Measurements from ENCODE around the gene CCNY. TPM values are rescaled to one million over a fixed set of nuclear protein-coding genes. Genes with fewer than 3 reads are reported as not detected.

CCNY gene
- total and polyA plus RNA-seq, 2 donors (not counting 1 experiment from before 2014, with no cell fraction given) = 34.1 to 64.9 TPM

GRCh38 chr10:35458500-35459448 lies 122.5 kb downstream of the CCNY start:
- WGBS (ENCODE audit: insufficient coverage) = 99% methylated on average over 8 of the region's 12 CpGs
- no peak overlapping the region for H3K9ac ChIP-seq (ENCODE audit: low read length)
- no peak overlapping the region for H3K4me2 ChIP-seq (replicated peaks; ENCODE audit: low read depth, low read length, poor library complexity, severe bottlenecking)
- no peaks in the 10 kb centered on the region for H3K9me3 Mint-ChIP-seq (ENCODE audit: insufficient read depth)
- H3K27ac ChIP-seq (ENCODE audit: low read length in 2 of 2) = no peak overlapping the region
- H3K79me2 ChIP-seq (ENCODE audit: control insufficient read depth, insufficient read depth, low read length) = peaks cover 99% of the 10 kb centered on the region
- H3K36me3 ChIP-seq (replicated peaks in 1 of 2; ENCODE audit: control extremely low read depth in 1 of 2, control insufficient read depth in 1 of 2, extremely low read depth in 1 of 2, insufficient read depth in 2 of 2, low read length in 1 of 2) = no peaks in the 10 kb centered on the region
- H2AFZ ChIP-seq (ENCODE audit: insufficient read depth, low read depth, low read length, poor library complexity, severe bottlenecking) = no peak overlapping the region
- H3K4me3 Mint-ChIP-seq = no peak overlapping the region
- H3K4me3 ChIP-seq (ENCODE audit: control extremely low read depth in 1 of 5, extremely low read depth in 1 of 5, insufficient read depth in 1 of 5, low read depth in 2 of 5, low read length in 4 of 5) = no peak overlapping the region
- ChIA-PET CTCF (interaction anchor here (1.0 kb wide), 1 partner anchor 104 kb away, joined by 3 read pairs; no protein-coding TSS in a partner anchor), POLR2A (no interaction called here)
- H3K27me3 ChIP-seq (replicated peaks in 1 of 4; ENCODE audit: control extremely low read depth in 1 of 4, control insufficient read depth in 3 of 4, insufficient read depth in 4 of 4, low read length in 3 of 4) = no peaks in the 10 kb centered on the region
- intact Hi-C loops (cut with micrococcal nuclease) = loop anchor here (10.0 kb wide), 1 partner anchor 46 kb away; no protein-coding TSS in a partner anchor
- H3K27me3 Mint-ChIP-seq = no peaks in the 10 kb centered on the region
- no peak overlapping the region for H3K27ac Mint-ChIP-seq
- TF ChIP-seq EZH2 (IDR thresholded peaks at IDR 0.05; ENCODE audit: borderline replicate concordance, insufficient read depth, low read depth, low read length, poor library complexity, severe bottlenecking) (no peak), CTCF (IDR thresholded peaks at IDR 0.05) (no peak)
- H3K4me1 Mint-ChIP-seq = peaks cover 79% of the 10 kb centered on the region
- H3K4me1 ChIP-seq (ENCODE audit: control insufficient read depth in 2 of 2, insufficient read depth in 2 of 2, low read length in 2 of 2) = peaks cover 25 to 33% of the 10 kb centered on the region in 2 donors
- H4K20me1 ChIP-seq (ENCODE audit: control insufficient read depth, insufficient read depth, low read length, poor library complexity, severe bottlenecking) = peaks cover 86% of the 10 kb centered on the region
- ATAC-seq (ENCODE audit: low read depth) = no peak
- H3K9me3 ChIP-seq (ENCODE audit: control extremely low read depth in 1 of 3, control insufficient read depth in 2 of 3, insufficient read depth in 1 of 3, low read length in 2 of 3) = no peaks in the 10 kb centered on the region
- no peak for DNase-seq

GRCh38 chr10:35459449-35459847 lies 123.1 kb downstream of the CCNY start:
- Mint-ChIP-seq H3K4me3 (no peak overlapping the region), H3K4me1 (peaks cover 75% of the 10 kb centered on the region)
- no peak for DNase-seq

More at GRCh38 chr10:35459449-35459847, 123.1 kb downstream of the CCNY start:
- ChIA-PET POLR2A (no interaction called here), CTCF (interaction anchor here (1.0 kb wide), 1 partner anchor 104 kb away, joined by 3 read pairs; no protein-coding TSS in a partner anchor)
- Histone ChIP-seq H3K4me3 (ENCODE audit: control extremely low read depth in 1 of 5, extremely low read depth in 1 of 5, insufficient read depth in 1 of 5, low read depth in 2 of 5, low read length in 4 of 5) (no peak overlapping the region), H2AFZ (ENCODE audit: insufficient read depth, low read depth, low read length, poor library complexity, severe bottlenecking) (no peak overlapping the region), H3K79me2 (ENCODE audit: control insufficient read depth, insufficient read depth, low read length) (peaks cover 99% of the 10 kb centered on the region), H3K27me3 (replicated peaks in 1 of 4; ENCODE audit: control extremely low read depth in 1 of 4, control insufficient read depth in 3 of 4, insufficient read depth in 4 of 4, low read length in 3 of 4) (no peaks in the 10 kb centered on the region), H3K4me1 (ENCODE audit: control insufficient read depth in 2 of 2, insufficient read depth in 2 of 2, low read length in 2 of 2) (peaks cover 25 to 33% of the 10 kb centered on the region in 2 donors), H3K27ac (ENCODE audit: low read length in 2 of 2) (no peak overlapping the region), H3K36me3 (replicated peaks in 1 of 2; ENCODE audit: control extremely low read depth in 1 of 2, control insufficient read depth in 1 of 2, extremely low read depth in 1 of 2, insufficient read depth in 2 of 2, low read length in 1 of 2) (no peaks in the 10 kb centered on the region), H3K9me3 (ENCODE audit: control extremely low read depth in 1 of 3, control insufficient read depth in 2 of 3, insufficient read depth in 1 of 3, low read length in 2 of 3) (no peaks in the 10 kb centered on the region), H4K20me1 (ENCODE audit: control insufficient read depth, insufficient read depth, low read length, poor library complexity, severe bottlenecking) (peaks cover 87% of the 10 kb centered on the region), H3K9ac (ENCODE audit: low read length) (no peak overlapping the region), H3K4me2 (replicated peaks; ENCODE audit: low read depth, low read length, poor library complexity, severe bottlenecking) (no peak overlapping the region)
- no peak for ATAC-seq (ENCODE audit: low read depth)
- no peak for TF ChIP-seq CTCF (IDR thresholded peaks at IDR 0.05)
- no peak for TF ChIP-seq EZH2 (IDR thresholded peaks at IDR 0.05; ENCODE audit: borderline replicate concordance, insufficient read depth, low read depth, low read length, poor library complexity, severe bottlenecking)
- intact Hi-C loops (cut with micrococcal nuclease) = loop anchor here (10.0 kb wide), 1 partner anchor 45 kb away; no protein-coding TSS in a partner anchor
- 40% methylated on average over 1 of the region's 2 CpGs for WGBS (ENCODE audit: insufficient coverage)
- H3K27me3 Mint-ChIP-seq = no peaks in the 10 kb centered on the region
- H3K27ac Mint-ChIP-seq = no peak overlapping the region
- no peaks in the 10 kb centered on the region for H3K9me3 Mint-ChIP-seq (ENCODE audit: insufficient read depth)
